Fibroblast of pulmonary artery (primary cell): Measurements from ENCODE around the gene GLT8D2.
A peak's percentile ranks its signal among the peaks of the same experiment; 100 is the strongest.

Experiments used
- DNase-seq: peaks from one replicate; pipeline ENCODE4 v3.0.0-alpha.2; 2010; ENCODE audit warnings: low read depth
- H3K4me3 ChIP-seq: replicated peaks from 2 replicates; pipeline ENCODE4 v1.5.1; 2011; ENCODE audit warnings: low read depth, mild to moderate bottlenecking, control low read depth, low read length, moderate library complexity
- CTCF ChIP-seq: IDR thresholded peaks from 2 replicates; pipeline ENCODE4 v1.5.1; 2011; ENCODE audit warnings: mild to moderate bottlenecking, control low read depth, low read length, inconsistent platforms; ENCODE audit errors: missing control alignments

The GLT8D2 gene

GRCh38 chr12:104054681-104055346 lies 4.8 kb upstream of the GLT8D2 start:
- no peak overlapping the region for H3K4me3 ChIP-seq
- DNase-seq, result no peak
- TF ChIP-seq CTCF, result no peak

GRCh38 chr12:104050436-104050835 lies 449 bp upstream of the GLT8D2 start:
- H3K4me3 ChIP-seq, result peak overlapping the region; percentile 67
- TF ChIP-seq CTCF, result no peak
- no peak for DNase-seq

- peak; percentile 47 for DNase-seq
- no peak for TF ChIP-seq CTCF
- H3K4me3 ChIP-seq, result peak overlapping the region; percentile 67
Observed at GRCh38 chr12:104049278-104049902, 597 bp downstream of the GLT8D2 start.

GRCh38 chr12:104048811-104049210 lies 1.2 kb downstream of the GLT8D2 start:
- H3K4me3 ChIP-seq, result peak overlapping the region; percentile 67
- DNase-seq, result no peak
- no peak for TF ChIP-seq CTCF

- no peak overlapping the region for H3K4me3 ChIP-seq
- no peak for DNase-seq
- no peak for TF ChIP-seq CTCF
Observed at GRCh38 chr12:104048162-104048561, 1.8 kb downstream of the GLT8D2 start.

GRCh38 chr12:104046306-104046705 lies 3.7 kb downstream of the GLT8D2 start:
- no peak overlapping the region for H3K4me3 ChIP-seq
- no peak for TF ChIP-seq CTCF
- DNase-seq, result no peak

- DNase-seq, result no peak
- H3K4me3 ChIP-seq, result no peak overlapping the region
- no peak for TF ChIP-seq CTCF
Observed at GRCh38 chr12:104044158-104044557, 5.8 kb downstream of the GLT8D2 start.
